Transverse colon (tissue), 4 donors: ENCODE results near the gene ATXN1L. TPM values are rescaled to one million over a fixed set of nuclear protein-coding genes. Genes with fewer than 3 reads are reported as not detected.
A peak's percentile ranks its signal among the peaks of the same experiment; 100 is the strongest.

Experiments used
- DNase-seq: peaks from one replicate; pipeline ENCODE4 v3.0.0-alpha.2; 2019
- H3K27ac ChIP-seq, 4 donors: fragments of 200-600 bp; sonication (generic); 2 replicates each; pipeline ENCODE4 v1.5.1; 2016 to 2018; ENCODE audit warnings: inconsistent platforms in 4 of 4
- H3K27me3 ChIP-seq: fragments of 200-600 bp; sonication (generic); 2 replicates; pipeline ENCODE4 v1.5.1; 2017; ENCODE audit warnings: inconsistent platforms
- H3K36me3 ChIP-seq, 4 donors: fragments of 200-600 bp; sonication (generic); 2 replicates each; pipeline ENCODE4 v1.5.1; 2017 to 2019; ENCODE audit warnings: inconsistent platforms in 4 of 4
- H3K4me1 ChIP-seq, 4 donors: fragments of 200-600 bp; sonication (generic); 2 replicates each; pipeline ENCODE4 v1.5.1; 2017 to 2020; ENCODE audit warnings: inconsistent platforms in 4 of 4
- H3K4me3 ChIP-seq, 4 donors: fragments of 200-600 bp; sonication (generic); 1 replicate in 1 of 4; 2 replicates in 3 of 4; pipeline versions ENCODE4 v1.5.1 to v1.6.1; 2017 to 2019; ENCODE audit warnings: inconsistent platforms in 4 of 4
- H3K9me3 ChIP-seq, 2 donors: fragments of 200-600 bp; sonication (generic); 2 replicates each; pipeline ENCODE4 v1.5.1; 2017 to 2019; ENCODE audit warnings: inconsistent platforms in 2 of 2
- CTCF ChIP-seq, 5 experiments: fragments of 200-600 bp in 3 of 5; fragments of 450-650 bp in 2 of 5; sonication (generic) in 3 of 5; IDR thresholded peaks; 1 replicate in 2 of 5; 2 replicates in 3 of 5; pipeline ENCODE4 v1.5.1; 2016 to 2017; ENCODE audit warnings: antibody characterized with exemption in 5 of 5, inconsistent platforms in 3 of 5, mild to moderate bottlenecking in 2 of 5, moderate library complexity in 1 of 5
- EP300 ChIP-seq: sonication (generic); formaldehyde crosslinking; IDR thresholded peaks from one replicate; pipeline ENCODE4 v1.6.1; 2017; ENCODE audit warnings: antibody characterized with exemption, low read depth
- POLR2A ChIP-seq: fragments of 450-650 bp; IDR thresholded peaks from one replicate; pipeline ENCODE4 v1.6.1; 2016; ENCODE audit warnings: antibody characterized with exemption, mild to moderate bottlenecking, moderate library complexity
- POLR2AphosphoS5 ChIP-seq, 3 donors: sonication (generic); formaldehyde crosslinking; IDR thresholded peaks; one replicate each; pipeline ENCODE4 v1.6.1; 2016; ENCODE audit warnings: antibody characterized with exemption in 3 of 3
- WGBS, 2 donors: methylation state at CpG; one replicate each; pipeline ENCODE4 v1.1.5; 2018; ENCODE audit warnings: low coverage in 1 of 2; 5-methylcytosine and 5-hydroxymethylcytosine counted together
- in situ Hi-C, 4 donors: fragments of 200-750 bp; cut with MboI; loops; one replicate each; pipeline versions ENCODE4 v1.15.0 to v1.15.1; 2017; ENCODE audit warnings: low sequenced_read_pairs in 3 of 4, low pct_ligation_motif_present in 1 of 4, low pct_unique_long_range_greater_than_20kb in 1 of 4
- intact Hi-C: fragments of 100-400 bp; cut with DNase I; formaldehyde crosslinking; loops from one replicate; pipeline ENCODE4 v1.15.1; 2023; ENCODE audit warnings: low total_unique reads
- total RNA-seq, 4 donors: library from RNA; depleted of rRNA; stranded (reverse); fragments of >200 nt; gene quantifications; one replicate each; pipeline ENCODE4 v1.1.0, GENCODE V29; 2016

Gene ATXN1L
- total RNA-seq, 4 donors from 2014 or later = 16.7 to 33.3 (median 24.1) TPM

DNA sequence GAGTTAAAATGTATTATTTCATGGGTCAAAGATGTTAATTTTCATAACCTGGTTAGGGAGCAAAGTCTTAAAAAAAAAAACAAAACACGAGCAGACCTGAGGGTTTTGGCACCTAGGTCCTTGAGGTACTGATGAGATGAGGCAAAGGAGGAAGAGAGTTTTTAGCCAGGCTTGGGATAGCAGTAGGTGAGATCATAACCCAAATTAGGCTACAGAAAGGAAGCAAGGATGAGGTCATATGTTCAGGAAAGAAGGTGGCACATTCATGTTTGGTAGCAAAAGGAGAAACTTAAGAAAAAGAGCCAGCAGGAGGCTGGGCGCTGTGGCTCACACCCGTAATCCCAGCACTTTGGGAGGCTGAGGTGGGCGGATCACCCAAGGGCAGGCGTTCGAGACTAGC lies 2.8 kb downstream of the ATXN1L start:
- 91 to 93% methylated on average over 3 to 6 of the region's 6 CpGs for WGBS, 2 donors
- peaks cover 0 to 17% (median 6%) of the 10 kb centered on the region in 4 donors for H3K36me3 ChIP-seq
- H3K27ac ChIP-seq = no peak overlapping the region
- no peaks in the 10 kb centered on the region for H3K27me3 ChIP-seq
- H3K9me3 ChIP-seq = no peaks in the 10 kb centered on the region
- H3K4me3 ChIP-seq = no peak overlapping the region
- no peak for TF ChIP-seq POLR2A
- no peak for TF ChIP-seq CTCF (IDR thresholded peaks at IDR 0.05)
- TF ChIP-seq POLR2AphosphoS5 (IDR thresholded peaks at IDR 0.05) = no peak
- TF ChIP-seq EP300 = no peak
- DNase-seq = no peak
- H3K4me1 ChIP-seq = peaks cover 0 to 19% (median 8%) of the 10 kb centered on the region in 4 donors
- in situ Hi-C loops = no loop called here
- intact Hi-C loops = no loop called here

GRCh38 chr16:71851746-71852145 lies 6.0 kb downstream of the ATXN1L start:
- Histone ChIP-seq H3K4me3 (no peak overlapping the region), H3K9me3 (no peaks in the 10 kb centered on the region), H3K4me1 (peaks cover 0 to 11% (median 6%) of the 10 kb centered on the region in 4 donors), H3K27ac (no peak overlapping the region), H3K36me3 (peaks cover 0 to 17% (median 6%) of the 10 kb centered on the region in 4 donors), H3K27me3 (no peaks in the 10 kb centered on the region)
- TF ChIP-seq POLR2AphosphoS5 (IDR thresholded peaks at IDR 0.05) (no peak), CTCF (IDR thresholded peaks at IDR 0.05) (no peak), EP300 (no peak), POLR2A (no peak)
- intact Hi-C loops = no loop called here
- WGBS, 2 donors = 91% methylated on average over 8 of the region's 8 CpGs; no CpG with 5 or more reads in 1 of the 2 donors
- in situ Hi-C loops = no loop called here
- DNase-seq = no peak

- Histone ChIP-seq H3K36me3 (peaks cover 0 to 17% (median 6%) of the 10 kb centered on the region in 4 donors), H3K27ac (no peak overlapping the region), H3K27me3 (no peaks in the 10 kb centered on the region), H3K4me1 (peaks cover 0 to 7% (median 2%) of the 10 kb centered on the region in 4 donors), H3K9me3 (no peaks in the 10 kb centered on the region), H3K4me3 (no peak overlapping the region)
- in situ Hi-C loops (no loop called here), intact Hi-C loops (no loop called here)
- DNase-seq = no peak
- TF ChIP-seq CTCF (IDR thresholded peaks at IDR 0.05) = no peak
- no peak for TF ChIP-seq POLR2AphosphoS5 (IDR thresholded peaks at IDR 0.05)
- no peak for TF ChIP-seq EP300
- no peak for TF ChIP-seq POLR2A
- WGBS, 2 donors = 72% methylated on average over 3 of the region's 3 CpGs; no CpG with 5 or more reads in 1 of the 2 donors
Measured at GRCh38 chr16:71852158-71852557, 6.4 kb downstream of the ATXN1L start.

DNA sequence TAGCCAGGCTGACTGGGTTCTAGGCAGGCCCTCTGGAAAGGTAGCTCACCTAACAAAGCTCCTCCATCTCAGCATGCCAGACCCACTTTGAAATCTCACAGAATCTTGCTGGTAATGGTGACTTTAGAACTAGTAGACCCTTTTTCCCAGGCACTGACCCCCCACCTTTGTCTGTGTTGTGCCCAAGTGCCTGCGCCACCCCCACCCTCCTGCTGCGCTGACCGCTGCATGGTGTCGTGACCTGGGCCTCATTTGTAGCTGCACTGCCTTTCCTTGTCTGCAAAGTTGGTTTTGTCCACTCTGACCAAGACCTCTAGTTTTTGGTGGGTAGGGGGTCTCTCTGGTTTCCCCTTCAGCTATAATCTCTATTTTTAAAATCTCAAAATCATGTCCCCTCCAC lies 6.8 kb downstream of the ATXN1L start:
- Histone ChIP-seq H3K4me1 (peaks cover 0 to 3% (median 0%) of the 10 kb centered on the region in 4 donors), H3K9me3 (no peaks in the 10 kb centered on the region), H3K27me3 (no peaks in the 10 kb centered on the region), H3K36me3 (peaks cover 0 to 17% (median 6%) of the 10 kb centered on the region in 4 donors), H3K4me3 (no peak overlapping the region), H3K27ac (peak overlapping the region in 2 of 4 donors; percentile 5 to 44)
- intact Hi-C loops (no loop called here), in situ Hi-C loops (no loop called here)
- DNase-seq = no peak
- WGBS, 2 donors = 99% methylated on average over 4 of the region's 4 CpGs; no CpG with 5 or more reads in 1 of the 2 donors
- TF ChIP-seq CTCF (IDR thresholded peaks at IDR 0.05) (no peak), POLR2A (no peak), EP300 (no peak), POLR2AphosphoS5 (IDR thresholded peaks at IDR 0.05) (no peak)
